Fibroblast of lung (primary cell): ENCODE results near the gene DVL3. TPM values are rescaled to one million over a fixed set of nuclear protein-coding genes. Genes with fewer than 3 reads are reported as not detected.

Experiments
- DNase-seq, 2 donors: peaks; one replicate each; pipeline versions ENCODE4 v3.0.0 to v3.0.0-alpha.2; 2010; ENCODE audit warnings: low read depth in 2 of 2
- H2AFZ ChIP-seq: 2 replicates; pipeline ENCODE4 v1.5.1; 2012; ENCODE audit warnings: low read length, control low read depth, inconsistent platforms
- H3K27ac ChIP-seq: 2 replicates; pipeline ENCODE4 v1.5.1; 2011; ENCODE audit warnings: low read length, control low read depth; ENCODE audit not compliant: insufficient read depth
- H3K27me3 ChIP-seq: 2 replicates; pipeline ENCODE4 v1.5.1; 2011; ENCODE audit warnings: mild to moderate bottlenecking, low read length; ENCODE audit not compliant: control insufficient read depth, insufficient read depth
- H3K36me3 ChIP-seq: 2 replicates; pipeline ENCODE4 v1.5.1; 2011; ENCODE audit warnings: low read length; ENCODE audit not compliant: control insufficient read depth, insufficient read depth
- H3K4me1 ChIP-seq: 2 replicates; pipeline ENCODE4 v1.5.1; 2011; ENCODE audit warnings: low read length; ENCODE audit not compliant: control insufficient read depth, insufficient read depth; ENCODE audit errors: extremely low read depth
- H3K4me2 ChIP-seq: 2 replicates; pipeline ENCODE4 v1.5.1; 2011; ENCODE audit warnings: low read length, control low read depth; ENCODE audit not compliant: insufficient read depth; ENCODE audit errors: extremely low read depth
- H3K4me3 ChIP-seq, 4 experiments: fragments of 200-600 bp in 1 of 4; sonication (generic) in 1 of 4; replicated peaks in 1 of 4; 2 replicates each; pipeline ENCODE4 v1.5.1; 2011 to 2016; ENCODE audit warnings: low read length in 4 of 4, low read depth in 3 of 4, mild to moderate bottlenecking in 3 of 4, control low read depth in 2 of 4, inconsistent platforms in 1 of 4, mixed read lengths in 1 of 4; ENCODE audit not compliant: insufficient read depth in 1 of 4; ENCODE audit errors: control extremely low read depth in 1 of 4
- H3K79me2 ChIP-seq: 2 replicates; pipeline ENCODE4 v1.5.1; 2012; ENCODE audit warnings: mild to moderate bottlenecking, low read length, inconsistent platforms; ENCODE audit not compliant: control insufficient read depth, insufficient read depth
- H3K9ac ChIP-seq: 2 replicates; pipeline ENCODE4 v1.5.1; 2011; ENCODE audit warnings: mild to moderate bottlenecking, low read length, control low read depth; ENCODE audit not compliant: insufficient read depth
- H3K9me3 ChIP-seq: 2 replicates; pipeline ENCODE4 v1.5.1; 2012; ENCODE audit warnings: low read depth, low read length; ENCODE audit not compliant: control insufficient read depth, insufficient read depth
- H4K20me1 ChIP-seq: 2 replicates; pipeline ENCODE4 v1.5.1; 2011; ENCODE audit warnings: low read length; ENCODE audit not compliant: control insufficient read depth, insufficient read depth; ENCODE audit errors: extremely low read depth
- EZH2 ChIP-seq: IDR thresholded peaks from 2 replicates; pipeline ENCODE4 v1.5.1; 2012; ENCODE audit warnings: low read length, control low read depth, mild to moderate bottlenecking; ENCODE audit errors: missing control alignments
- polyA plus RNA-seq, 2 donors: library from polyadenylated mRNA; depleted of rRNA in 1 of 2; stranded (reverse) in 1 of 2; unstranded in 1 of 2; fragments of >200 nt; gene quantifications; 2 replicates each; pipeline ENCODE4 v1.2.1, GENCODE V29; 2011 to 2012; ENCODE audit warnings: missing spikeins in 1 of 2
- total RNA-seq: library from RNA; depleted of rRNA; stranded (reverse); fragments of >200 nt; gene quantifications from 2 replicates; pipeline ENCODE4 v1.2.1, GENCODE V29; 2014
- TF ChIP-seq, protein P1 (sequence below), 2 donors: IDR thresholded peaks in 1 of 2; conservative IDR thresholded peaks in 1 of 2; 1 replicate in 1 of 2; 2 replicates in 1 of 2; pipeline ENCODE4 v1.5.1; 2011 to 2012; ENCODE audit warnings: low read length in 2 of 2, control low read depth in 1 of 2, inconsistent platforms in 1 of 2, low read depth in 1 of 2, mild to moderate bottlenecking in 1 of 2

Gene DVL3
- total and polyA plus RNA-seq, 2 donors (not counting 1 experiment from before 2014, with no cell fraction given), result 19.8 to 33.7 TPM

GRCh38 chr3:184140436-184140835 lies 14.7 kb upstream of the DVL3 start:
- DNase-seq, result no peak
- H3K36me3 ChIP-seq, result peaks cover 19% of the 10 kb centered on the region
- no peaks in the 10 kb centered on the region for H3K27me3 ChIP-seq
- no peaks in the 10 kb centered on the region for H3K9me3 ChIP-seq
- H3K27ac ChIP-seq, result no peak overlapping the region
- TF ChIP-seq, protein P1, sequence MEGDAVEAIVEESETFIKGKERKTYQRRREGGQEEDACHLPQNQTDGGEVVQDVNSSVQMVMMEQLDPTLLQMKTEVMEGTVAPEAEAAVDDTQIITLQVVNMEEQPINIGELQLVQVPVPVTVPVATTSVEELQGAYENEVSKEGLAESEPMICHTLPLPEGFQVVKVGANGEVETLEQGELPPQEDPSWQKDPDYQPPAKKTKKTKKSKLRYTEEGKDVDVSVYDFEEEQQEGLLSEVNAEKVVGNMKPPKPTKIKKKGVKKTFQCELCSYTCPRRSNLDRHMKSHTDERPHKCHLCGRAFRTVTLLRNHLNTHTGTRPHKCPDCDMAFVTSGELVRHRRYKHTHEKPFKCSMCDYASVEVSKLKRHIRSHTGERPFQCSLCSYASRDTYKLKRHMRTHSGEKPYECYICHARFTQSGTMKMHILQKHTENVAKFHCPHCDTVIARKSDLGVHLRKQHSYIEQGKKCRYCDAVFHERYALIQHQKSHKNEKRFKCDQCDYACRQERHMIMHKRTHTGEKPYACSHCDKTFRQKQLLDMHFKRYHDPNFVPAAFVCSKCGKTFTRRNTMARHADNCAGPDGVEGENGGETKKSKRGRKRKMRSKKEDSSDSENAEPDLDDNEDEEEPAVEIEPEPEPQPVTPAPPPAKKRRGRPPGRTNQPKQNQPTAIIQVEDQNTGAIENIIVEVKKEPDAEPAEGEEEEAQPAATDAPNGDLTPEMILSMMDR (conservative IDR thresholded peaks at IDR 0.05 in 1 of 2, IDR thresholded peaks at IDR 0.05 in 1 of 2; ENCODE audit: low read depth in 1 of 2, low read length in 2 of 2), result no peak
- no peak for TF ChIP-seq EZH2
- peaks cover 30% of the 10 kb centered on the region for H3K79me2 ChIP-seq
- no peak overlapping the region for H3K4me3 ChIP-seq
- peaks cover 4% of the 10 kb centered on the region for H3K4me1 ChIP-seq
- no peak overlapping the region for H2AFZ ChIP-seq
- no peak overlapping the region for H3K4me2 ChIP-seq
- no peaks in the 10 kb centered on the region for H4K20me1 ChIP-seq
- H3K9ac ChIP-seq, result no peak overlapping the region

- Histone ChIP-seq H3K27ac (no peak overlapping the region), H3K36me3 (peaks cover 21% of the 10 kb centered on the region), H2AFZ (no peak overlapping the region), H3K27me3 (no peaks in the 10 kb centered on the region), H3K9me3 (no peaks in the 10 kb centered on the region), H4K20me1 (no peaks in the 10 kb centered on the region), H3K4me2 (no peak overlapping the region), H3K4me1 (no peaks in the 10 kb centered on the region), H3K4me3 (no peak overlapping the region), H3K79me2 (peaks cover 12% of the 10 kb centered on the region), H3K9ac (no peak overlapping the region)
- no peak for DNase-seq
- TF ChIP-seq, protein P1 (conservative IDR thresholded peaks at IDR 0.05 in 1 of 2, IDR thresholded peaks at IDR 0.05 in 1 of 2; ENCODE audit: low read depth in 1 of 2, low read length in 2 of 2), result no peak
- no peak for TF ChIP-seq EZH2
Observed at GRCh38 chr3:184142199-184142598, 13.0 kb upstream of the DVL3 start.

DNA sequence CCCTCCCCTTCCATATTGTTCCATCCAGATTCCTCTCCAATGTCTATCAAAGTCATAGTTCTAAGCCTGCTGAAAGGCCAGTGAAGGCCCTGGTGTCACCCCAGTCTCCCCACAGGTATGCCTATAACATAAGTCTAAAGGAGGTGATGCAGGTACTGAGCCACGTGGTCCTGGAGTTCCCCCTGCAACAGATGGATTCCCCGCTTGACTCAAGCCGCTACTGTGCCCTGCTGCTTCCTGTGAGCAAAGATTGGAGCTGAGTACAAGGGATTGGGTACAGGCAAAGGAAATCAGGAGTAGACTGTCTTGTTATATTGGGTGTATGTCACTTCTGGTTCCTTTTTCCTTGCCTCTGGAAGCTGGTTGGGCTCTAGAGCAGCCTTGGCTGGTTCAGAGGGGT lies 11.8 kb upstream of the DVL3 start:
- Histone ChIP-seq H3K9me3 (no peaks in the 10 kb centered on the region), H3K4me2 (no peak overlapping the region), H3K4me1 (no peaks in the 10 kb centered on the region), H3K27ac (no peak overlapping the region), H3K27me3 (no peaks in the 10 kb centered on the region), H3K79me2 (peaks cover 3% of the 10 kb centered on the region), H2AFZ (no peak overlapping the region), H3K4me3 (no peak overlapping the region), H3K36me3 (peaks cover 21% of the 10 kb centered on the region), H3K9ac (no peak overlapping the region), H4K20me1 (no peaks in the 10 kb centered on the region)
- no peak for DNase-seq
- TF ChIP-seq, protein P1 (conservative IDR thresholded peaks at IDR 0.05 in 1 of 2, IDR thresholded peaks at IDR 0.05 in 1 of 2; ENCODE audit: low read depth in 1 of 2, low read length in 2 of 2), result no peak
- no peak for TF ChIP-seq EZH2
